ENCODE results near the gene PSMB5.

PSMB5 gene

DNA sequence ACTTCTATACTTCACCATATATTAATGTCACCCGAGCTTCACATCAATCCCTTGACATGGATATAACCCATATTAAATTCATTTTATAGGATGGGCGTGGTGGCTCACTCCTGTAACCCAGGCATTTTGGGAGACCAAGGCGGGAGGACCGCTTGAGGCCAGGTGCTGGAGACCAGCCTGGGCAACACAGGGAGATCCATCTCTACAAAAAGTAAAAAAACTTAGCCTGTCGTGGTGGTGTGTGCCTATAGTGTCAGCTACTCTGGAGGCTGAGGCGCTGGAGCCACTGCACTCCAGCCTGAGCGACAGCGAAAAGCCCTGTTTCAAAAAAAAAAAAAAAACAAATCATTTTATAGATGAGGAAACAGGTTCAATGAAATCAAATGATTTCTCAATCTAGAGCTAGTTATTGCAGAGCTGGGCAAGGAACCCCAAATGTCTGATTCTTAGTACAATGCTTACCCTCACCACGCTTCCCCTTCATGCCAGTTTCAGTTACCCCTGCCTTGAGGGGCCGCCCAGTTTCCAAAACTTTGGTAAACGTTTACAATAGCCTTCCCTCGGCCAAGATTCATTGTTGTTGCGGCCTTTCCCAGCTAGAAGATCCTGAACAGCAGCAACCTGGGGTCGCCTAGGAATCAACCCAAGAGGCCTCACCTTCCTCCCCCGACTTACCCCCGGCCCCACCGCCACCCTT is 751 bp downstream of the PSMB5 start:
- Histone ChIP-seq H3K4me1 (ENCODE audit: low read depth, poor library complexity, severe bottlenecking) (peaks cover 12% of the 10 kb centered on the region), H3K27me3 (ENCODE audit: insufficient read depth, low read depth) (no peaks in the 10 kb centered on the region), H3K79me2 (ENCODE audit: insufficient read depth, low read depth) (peaks cover 17% of the 10 kb centered on the region), H3K4me3 (IDR thresholded peaks at IDR 0.05; ENCODE audit: insufficient read depth, low read depth, low read length) (no peak overlapping the region), H2AFZ (ENCODE audit: low read depth) (peak overlapping the region; percentile 58; the same call in 1 of the 2 replicates), H4K20me1 (ENCODE audit: insufficient read depth) (no peaks in the 10 kb centered on the region), H3K9ac (peak overlapping the region; percentile 100), H3K36me3 (ENCODE audit: insufficient read depth) (0 out of 2 replicates have a peak, but pooled peaks cover 6% of the 10 kb centered on the region), H3K27ac (peak overlapping the region; percentile 96), H3K4me2 (peak overlapping the region; percentile 57)
- TF ChIP-seq, protein P1, sequence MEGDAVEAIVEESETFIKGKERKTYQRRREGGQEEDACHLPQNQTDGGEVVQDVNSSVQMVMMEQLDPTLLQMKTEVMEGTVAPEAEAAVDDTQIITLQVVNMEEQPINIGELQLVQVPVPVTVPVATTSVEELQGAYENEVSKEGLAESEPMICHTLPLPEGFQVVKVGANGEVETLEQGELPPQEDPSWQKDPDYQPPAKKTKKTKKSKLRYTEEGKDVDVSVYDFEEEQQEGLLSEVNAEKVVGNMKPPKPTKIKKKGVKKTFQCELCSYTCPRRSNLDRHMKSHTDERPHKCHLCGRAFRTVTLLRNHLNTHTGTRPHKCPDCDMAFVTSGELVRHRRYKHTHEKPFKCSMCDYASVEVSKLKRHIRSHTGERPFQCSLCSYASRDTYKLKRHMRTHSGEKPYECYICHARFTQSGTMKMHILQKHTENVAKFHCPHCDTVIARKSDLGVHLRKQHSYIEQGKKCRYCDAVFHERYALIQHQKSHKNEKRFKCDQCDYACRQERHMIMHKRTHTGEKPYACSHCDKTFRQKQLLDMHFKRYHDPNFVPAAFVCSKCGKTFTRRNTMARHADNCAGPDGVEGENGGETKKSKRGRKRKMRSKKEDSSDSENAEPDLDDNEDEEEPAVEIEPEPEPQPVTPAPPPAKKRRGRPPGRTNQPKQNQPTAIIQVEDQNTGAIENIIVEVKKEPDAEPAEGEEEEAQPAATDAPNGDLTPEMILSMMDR (conservative IDR thresholded peaks at IDR 0.05; ENCODE audit: low read depth, low read length): no peak

DNA sequence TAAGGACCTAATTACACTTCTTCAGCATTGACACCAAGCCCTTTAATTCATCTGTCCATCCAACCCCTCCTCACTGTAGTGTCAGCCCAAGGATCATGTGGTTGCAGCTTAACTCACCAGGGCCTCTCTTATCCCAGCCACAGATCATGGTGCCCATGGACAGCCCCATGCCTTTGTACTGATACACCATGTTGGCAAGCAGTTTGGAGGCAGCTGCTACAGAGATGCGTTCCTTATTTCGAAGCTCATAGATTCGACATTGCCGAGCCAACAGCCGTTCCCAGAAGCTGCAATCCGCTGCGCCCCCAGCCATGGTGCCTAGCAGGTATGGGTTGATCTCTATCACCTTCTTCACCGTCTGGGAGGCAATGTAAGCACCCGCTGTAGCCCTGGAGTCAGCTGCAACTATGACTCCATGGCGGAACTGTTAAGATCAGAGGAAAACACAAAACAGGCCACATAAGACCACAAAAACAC is 1.4 kb downstream of the PSMB5 start:
- peaks cover 17% of the 10 kb centered on the region for H3K79me2 ChIP-seq (ENCODE audit: insufficient read depth, low read depth)
- TF ChIP-seq, protein P1 (conservative IDR thresholded peaks at IDR 0.05; ENCODE audit: low read depth, low read length): no peak
- H3K27ac ChIP-seq: no peak overlapping the region
- H3K9ac ChIP-seq: no peak overlapping the region
- H2AFZ ChIP-seq (ENCODE audit: low read depth): no peak overlapping the region
- H3K4me3 ChIP-seq (IDR thresholded peaks at IDR 0.05; ENCODE audit: insufficient read depth, low read depth, low read length): no peak overlapping the region
- peaks cover 12% of the 10 kb centered on the region for H3K4me1 ChIP-seq (ENCODE audit: low read depth, poor library complexity, severe bottlenecking)
- H3K36me3 ChIP-seq (ENCODE audit: insufficient read depth): 0 out of 2 replicates have a peak, but pooled peaks cover 6% of the 10 kb centered on the region
- no peaks in the 10 kb centered on the region for H3K27me3 ChIP-seq (ENCODE audit: insufficient read depth, low read depth)
- peak overlapping the region; percentile 57; the same call in 1 of the 2 replicates for H3K4me2 ChIP-seq
- H4K20me1 ChIP-seq (ENCODE audit: insufficient read depth): no peaks in the 10 kb centered on the region

DNA sequence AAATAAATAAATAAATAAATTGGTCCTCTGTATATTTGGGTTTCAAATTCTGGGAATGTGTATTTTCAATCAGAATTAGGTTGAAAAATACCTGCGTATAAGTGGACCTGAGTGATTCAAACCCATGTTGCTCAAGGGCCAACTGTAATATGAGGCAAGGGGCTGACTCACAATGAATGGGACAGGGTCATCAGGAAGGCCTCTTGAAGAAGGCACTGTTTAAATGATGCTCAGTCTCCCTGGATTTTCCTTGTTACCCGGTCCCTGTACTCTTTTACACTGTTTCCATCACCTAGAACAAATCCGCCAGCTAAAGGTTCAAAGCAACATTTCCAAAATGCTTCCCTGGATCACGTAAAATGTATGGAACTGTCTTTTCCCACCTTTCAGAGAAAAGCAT is 3.8 kb downstream of the PSMB5 start:
- no peak overlapping the region for H3K27ac ChIP-seq
- no peak overlapping the region for H3K4me3 ChIP-seq (IDR thresholded peaks at IDR 0.05; ENCODE audit: insufficient read depth, low read depth, low read length)
- no peaks in the 10 kb centered on the region for H3K27me3 ChIP-seq (ENCODE audit: insufficient read depth, low read depth)
- TF ChIP-seq, protein P1 (conservative IDR thresholded peaks at IDR 0.05; ENCODE audit: low read depth, low read length): no peak
- peaks cover 12% of the 10 kb centered on the region for H3K4me1 ChIP-seq (ENCODE audit: low read depth, poor library complexity, severe bottlenecking)
- H3K4me2 ChIP-seq: no peak overlapping the region
- H3K79me2 ChIP-seq (ENCODE audit: insufficient read depth, low read depth): peaks cover 17% of the 10 kb centered on the region
- no peaks in the 10 kb centered on the region for H4K20me1 ChIP-seq (ENCODE audit: insufficient read depth)
- no peak overlapping the region for H2AFZ ChIP-seq (ENCODE audit: low read depth)
- H3K9ac ChIP-seq: no peak overlapping the region
- H3K36me3 ChIP-seq (ENCODE audit: insufficient read depth): 0 out of 2 replicates have a peak, but pooled peaks cover 6% of the 10 kb centered on the region

DNA sequence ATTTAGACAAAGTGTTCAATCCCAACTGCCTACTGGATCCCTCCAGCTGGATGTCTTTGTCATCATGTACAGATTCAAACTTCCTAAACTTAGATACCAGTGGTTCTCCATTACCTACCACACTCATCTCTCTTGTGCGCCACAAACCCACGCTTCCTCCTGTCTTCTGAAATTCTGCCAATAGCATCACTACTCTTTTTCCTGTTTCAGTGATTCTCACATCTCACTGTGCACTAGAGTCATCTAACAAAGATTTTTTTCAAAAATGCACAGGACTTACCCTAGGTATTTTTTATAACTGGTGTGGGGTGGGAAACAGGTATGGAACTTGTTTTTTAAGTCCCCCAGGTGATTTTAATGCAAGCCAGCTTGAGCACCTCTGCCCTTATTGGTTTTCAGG is 5.9 kb downstream of the PSMB5 start:
- no peak overlapping the region for H3K4me3 ChIP-seq (IDR thresholded peaks at IDR 0.05; ENCODE audit: insufficient read depth, low read depth, low read length)
- H3K27me3 ChIP-seq (ENCODE audit: insufficient read depth, low read depth): no peaks in the 10 kb centered on the region

More for the DNA sequence above, 5.9 kb downstream of the PSMB5 start:
- Histone ChIP-seq H2AFZ (ENCODE audit: low read depth) (no peak overlapping the region), H3K4me2 (no peak overlapping the region), H4K20me1 (ENCODE audit: insufficient read depth) (no peaks in the 10 kb centered on the region), H3K4me1 (ENCODE audit: low read depth, poor library complexity, severe bottlenecking) (peaks cover 4% of the 10 kb centered on the region), H3K9ac (no peak overlapping the region), H3K27ac (no peak overlapping the region), H3K79me2 (ENCODE audit: insufficient read depth, low read depth) (peaks cover 10% of the 10 kb centered on the region), H3K36me3 (ENCODE audit: insufficient read depth) (0 out of 2 replicates have a peak, but pooled peaks cover 6% of the 10 kb centered on the region)
- TF ChIP-seq, protein P1 (conservative IDR thresholded peaks at IDR 0.05; ENCODE audit: low read depth, low read length): no peak

All from KMS-11 (cell line).